WTC11 (cell line): ENCODE data around the gene KIF5A. TPM values are rescaled to one million over a fixed set of nuclear protein-coding genes. Genes with fewer than 3 reads are reported as not detected.

Source experiments
- ATAC-seq: fragments of 200-7000 bp; cut with Tn5 transposase; 2 replicates; pipeline ENCODE4 v1.10.0; 2021; ENCODE audit warnings: mild to moderate bottlenecking, moderate library complexity
- CTCF ChIA-PET: fragments of 300-600 bp; sonication (Branson Sonifier 250); formaldehyde crosslinking; loops from one replicate; lab custom pipeline; 2021; ENCODE audit warnings: antibody characterized with exemption; lab: Charles Lee
- POLR2A ChIA-PET: fragments of 350-600 bp; sonication (Branson Sonifier 250); formaldehyde crosslinking; loops from one replicate; lab custom pipeline; 2021; ENCODE audit warnings: antibody characterized with exemption; lab: Charles Lee
- DNase-seq: peaks from one replicate; pipeline ENCODE4 v3.0.0; 2021; ENCODE audit warnings: low spot score
- H3K27ac Mint-ChIP-seq: 2 replicates; pipeline ENCODE4 v1.8.0; 2021; ENCODE audit warnings: mixed read lengths
- H3K27me3 Mint-ChIP-seq: 2 replicates; pipeline ENCODE4 v1.8.0; 2021; ENCODE audit warnings: low read depth, mild to moderate bottlenecking, moderate library complexity, mixed read lengths
- H3K36me3 Mint-ChIP-seq: 2 replicates; pipeline ENCODE4 v1.8.0; 2021; ENCODE audit warnings: mixed read lengths
- H3K4me1 Mint-ChIP-seq: 2 replicates; pipeline ENCODE4 v1.8.0; 2022; ENCODE audit warnings: mixed read lengths
- H3K4me3 Mint-ChIP-seq: 2 replicates; pipeline ENCODE4 v1.8.0; 2021; ENCODE audit warnings: mild to moderate bottlenecking, moderate library complexity, mixed read lengths
- H3K9me3 Mint-ChIP-seq: 2 replicates; pipeline ENCODE4 v1.8.0; 2021; ENCODE audit warnings: mixed read lengths
- CREB1 ChIP-seq: sonication (generic); formaldehyde crosslinking; IDR thresholded peaks from 2 replicates; pipeline ENCODE4 v1.8.0; 2023; ENCODE audit warnings: mild to moderate bottlenecking, missing genetic modification reagents
- E2F1 ChIP-seq: sonication (generic); formaldehyde crosslinking; IDR thresholded peaks from 2 replicates; pipeline ENCODE4 v1.8.0; 2022; ENCODE audit warnings: mild to moderate bottlenecking, missing genetic modification reagents
- E2F5 ChIP-seq: sonication (generic); formaldehyde crosslinking; IDR thresholded peaks from 2 replicates; pipeline ENCODE4 v1.8.1; 2022; ENCODE audit warnings: mild to moderate bottlenecking, moderate library complexity, missing genetic modification reagents
- EMX1 ChIP-seq: fragments of 250-450 bp; sonication (Bioruptor Pico); IDR thresholded peaks from 2 replicates; pipeline ENCODE4 v1.8.0; 2021; ENCODE audit warnings: mild to moderate bottlenecking
- ESRRA ChIP-seq: sonication (generic); formaldehyde crosslinking; IDR thresholded peaks from 2 replicates; pipeline ENCODE4 v1.8.1; 2022; ENCODE audit warnings: mild to moderate bottlenecking, missing genetic modification reagents, borderline replicate concordance
- ETV6 ChIP-seq: sonication (generic); formaldehyde crosslinking; IDR thresholded peaks from 2 replicates; pipeline ENCODE4 v1.8.1; 2022; ENCODE audit warnings: mild to moderate bottlenecking, missing genetic modification reagents
- GTF2I ChIP-seq: fragments of 250-450 bp; sonication (Bioruptor Pico); conservative IDR thresholded peaks from 2 replicates; pipeline ENCODE4 v1.4.0; 2021; ENCODE audit warnings: mild to moderate bottlenecking
- MXD4 ChIP-seq: fragments of 250-450 bp; sonication (Bioruptor Pico); IDR thresholded peaks from 2 replicates; pipeline ENCODE4 v1.8.0; 2021; ENCODE audit warnings: mild to moderate bottlenecking, moderate library complexity, borderline replicate concordance
- NFATC4 ChIP-seq: fragments of 250-450 bp; sonication (Bioruptor Pico); IDR thresholded peaks from 2 replicates; pipeline ENCODE4 v1.9.0; 2021; ENCODE audit warnings: mild to moderate bottlenecking
- NFE2L1 ChIP-seq: sonication (generic); formaldehyde crosslinking; IDR thresholded peaks from 2 replicates; pipeline ENCODE4 v1.8.1; 2023; ENCODE audit warnings: missing genetic modification reagents
- NR2C2 ChIP-seq: sonication (generic); formaldehyde crosslinking; IDR thresholded peaks from 2 replicates; pipeline ENCODE4 v1.8.0; 2022; ENCODE audit warnings: mild to moderate bottlenecking, missing genetic modification reagents
- OVOL2 ChIP-seq: fragments of 250-450 bp; sonication (Bioruptor Pico); IDR thresholded peaks from 2 replicates; pipeline ENCODE4 v1.9.0; 2021; ENCODE audit warnings: mild to moderate bottlenecking, borderline replicate concordance
- SMAD3 ChIP-seq: sonication (generic); formaldehyde crosslinking; IDR thresholded peaks from 2 replicates; pipeline ENCODE4 v1.8.0; 2022; ENCODE audit warnings: missing genetic modification reagents, mild to moderate bottlenecking, borderline replicate concordance
- TEAD1 ChIP-seq: sonication (generic); formaldehyde crosslinking; IDR thresholded peaks from 2 replicates; pipeline ENCODE4 v1.8.0; 2022; ENCODE audit warnings: mild to moderate bottlenecking, missing genetic modification reagents
- ZNF317 ChIP-seq: sonication (generic); formaldehyde crosslinking; IDR thresholded peaks from 2 replicates; pipeline ENCODE4 v1.8.1; 2023; ENCODE audit warnings: low read depth, mild to moderate bottlenecking, moderate library complexity, missing genetic modification reagents, borderline replicate concordance
- ZNF671 ChIP-seq: fragments of 250-450 bp; sonication (Bioruptor Pico); IDR thresholded peaks from 2 replicates; pipeline ENCODE4 v1.8.0; 2021; ENCODE audit warnings: mild to moderate bottlenecking
- total RNA-seq: library from RNA; stranded (reverse); gene quantifications from 3 replicates; pipeline ENCODE4 v1.2.3, GENCODE V29; 2021
- TF ChIP-seq, protein P1 (sequence below): sonication (generic); formaldehyde crosslinking; IDR thresholded peaks from 2 replicates; pipeline ENCODE4 v1.8.0; 2023; ENCODE audit warnings: mild to moderate bottlenecking, missing genetic modification reagents
- TF ChIP-seq, protein P2 (sequence below): sonication (generic); formaldehyde crosslinking; IDR thresholded peaks from 2 replicates; pipeline ENCODE4 v1.8.1; 2023; ENCODE audit warnings: mild to moderate bottlenecking, missing genetic modification reagents, moderate library complexity
- TF ChIP-seq, protein P3 (sequence below): sonication (generic); formaldehyde crosslinking; IDR thresholded peaks from 2 replicates; pipeline ENCODE4 v1.8.1; 2022; ENCODE audit warnings: mild to moderate bottlenecking, missing genetic modification reagents, moderate library complexity, borderline replicate concordance

KIF5A gene
- total RNA-seq, 1 experiment from 2014 or later, result 16.1 TPM

- no peak overlapping the region for H3K27ac Mint-ChIP-seq
- no peaks in the 10 kb centered on the region for H3K9me3 Mint-ChIP-seq
- no peaks in the 10 kb centered on the region; the same call in 1 of the 2 replicates for H3K4me1 Mint-ChIP-seq
- ATAC-seq (no peak), DNase-seq (no peak)
- no peak overlapping the region for H3K4me3 Mint-ChIP-seq
- peaks cover 3% of the 10 kb centered on the region; the same call in 1 of the 2 replicates for H3K27me3 Mint-ChIP-seq
- CTCF ChIA-PET, result interaction anchor here (0.8 to 1.9 kb wide), 3 partner anchors 16 to 156 kb away, joined by 3 to 7 read pairs (median 5); no protein-coding TSS in a partner anchor
- peaks cover 39% of the 10 kb centered on the region for H3K36me3 Mint-ChIP-seq
- POLR2A ChIA-PET, result no interaction called here
- no peak for TF ChIP-seq E2F5 (CRISPR knock-in tag)
- TF ChIP-seq MXD4 (CRISPR knock-in tag), result no peak
- no peak for TF ChIP-seq ESRRA (CRISPR knock-in tag)
- TF ChIP-seq GTF2I (CRISPR knock-in tag), result no peak
- no peak for TF ChIP-seq CREB1
- no peak for TF ChIP-seq OVOL2
- TF ChIP-seq EMX1 (CRISPR knock-in tag), result no peak
- no peak for TF ChIP-seq ZNF317 (CRISPR knock-in tag)
- TF ChIP-seq, protein P1, sequence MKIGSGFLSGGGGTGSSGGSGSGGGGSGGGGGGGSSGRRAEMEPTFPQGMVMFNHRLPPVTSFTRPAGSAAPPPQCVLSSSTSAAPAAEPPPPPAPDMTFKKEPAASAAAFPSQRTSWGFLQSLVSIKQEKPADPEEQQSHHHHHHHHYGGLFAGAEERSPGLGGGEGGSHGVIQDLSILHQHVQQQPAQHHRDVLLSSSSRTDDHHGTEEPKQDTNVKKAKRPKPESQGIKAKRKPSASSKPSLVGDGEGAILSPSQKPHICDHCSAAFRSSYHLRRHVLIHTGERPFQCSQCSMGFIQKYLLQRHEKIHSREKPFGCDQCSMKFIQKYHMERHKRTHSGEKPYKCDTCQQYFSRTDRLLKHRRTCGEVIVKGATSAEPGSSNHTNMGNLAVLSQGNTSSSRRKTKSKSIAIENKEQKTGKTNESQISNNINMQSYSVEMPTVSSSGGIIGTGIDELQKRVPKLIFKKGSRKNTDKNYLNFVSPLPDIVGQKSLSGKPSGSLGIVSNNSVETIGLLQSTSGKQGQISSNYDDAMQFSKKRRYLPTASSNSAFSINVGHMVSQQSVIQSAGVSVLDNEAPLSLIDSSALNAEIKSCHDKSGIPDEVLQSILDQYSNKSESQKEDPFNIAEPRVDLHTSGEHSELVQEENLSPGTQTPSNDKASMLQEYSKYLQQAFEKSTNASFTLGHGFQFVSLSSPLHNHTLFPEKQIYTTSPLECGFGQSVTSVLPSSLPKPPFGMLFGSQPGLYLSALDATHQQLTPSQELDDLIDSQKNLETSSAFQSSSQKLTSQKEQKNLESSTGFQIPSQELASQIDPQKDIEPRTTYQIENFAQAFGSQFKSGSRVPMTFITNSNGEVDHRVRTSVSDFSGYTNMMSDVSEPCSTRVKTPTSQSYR (CRISPR knock-in tag), result no peak
- no peak for TF ChIP-seq ETV6 (CRISPR knock-in tag)
- TF ChIP-seq ZNF671 (CRISPR knock-in tag), result no peak
- no peak for TF ChIP-seq SMAD3 (CRISPR knock-in tag)
- TF ChIP-seq, all 79 proteins: peak for 0
Measured at GRCh38 chr12:57580466-57580795, 30.6 kb downstream of the KIF5A start.

GRCh38 chr12:57581802-57582201 lies 32.0 kb downstream of the KIF5A start:
- DNase-seq (no peak), ATAC-seq (no peak)
- Mint-ChIP-seq H3K27me3 (0 out of 2 replicates have a peak, but pooled peaks cover 3% of the 10 kb centered on the region), H3K27ac (no peak overlapping the region), H3K9me3 (no peaks in the 10 kb centered on the region), H3K4me3 (no peak overlapping the region), H3K4me1 (no peaks in the 10 kb centered on the region; the same call in 1 of the 2 replicates), H3K36me3 (peaks cover 25% of the 10 kb centered on the region)
- ChIA-PET CTCF (interaction anchor here (0.6 to 4.2 kb wide), 4 partner anchors 8 to 155 kb away, joined by 5 to 74 read pairs (median 6); no protein-coding TSS in a partner anchor), POLR2A (no interaction called here)
- no peak for TF ChIP-seq E2F1
- TF ChIP-seq ESRRA (CRISPR knock-in tag), result no peak
- no peak for TF ChIP-seq NFATC4 (CRISPR knock-in tag)
- no peak for TF ChIP-seq NR2C2
- no peak for TF ChIP-seq NFE2L1 (CRISPR knock-in tag)
- TF ChIP-seq, protein P2, sequence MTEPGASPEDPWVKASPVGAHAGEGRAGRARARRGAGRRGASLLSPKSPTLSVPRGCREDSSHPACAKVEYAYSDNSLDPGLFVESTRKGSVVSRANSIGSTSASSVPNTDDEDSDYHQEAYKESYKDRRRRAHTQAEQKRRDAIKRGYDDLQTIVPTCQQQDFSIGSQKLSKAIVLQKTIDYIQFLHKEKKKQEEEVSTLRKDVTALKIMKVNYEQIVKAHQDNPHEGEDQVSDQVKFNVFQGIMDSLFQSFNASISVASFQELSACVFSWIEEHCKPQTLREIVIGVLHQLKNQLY, result no peak
- TF ChIP-seq, protein P3, sequence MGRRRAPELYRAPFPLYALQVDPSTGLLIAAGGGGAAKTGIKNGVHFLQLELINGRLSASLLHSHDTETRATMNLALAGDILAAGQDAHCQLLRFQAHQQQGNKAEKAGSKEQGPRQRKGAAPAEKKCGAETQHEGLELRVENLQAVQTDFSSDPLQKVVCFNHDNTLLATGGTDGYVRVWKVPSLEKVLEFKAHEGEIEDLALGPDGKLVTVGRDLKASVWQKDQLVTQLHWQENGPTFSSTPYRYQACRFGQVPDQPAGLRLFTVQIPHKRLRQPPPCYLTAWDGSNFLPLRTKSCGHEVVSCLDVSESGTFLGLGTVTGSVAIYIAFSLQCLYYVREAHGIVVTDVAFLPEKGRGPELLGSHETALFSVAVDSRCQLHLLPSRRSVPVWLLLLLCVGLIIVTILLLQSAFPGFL (CRISPR knock-in tag), result no peak
- TF ChIP-seq TEAD1, result no peak
